Heart left ventricle (tissue), 16 donors: Measurements from ENCODE around the gene AUH. TPM values are rescaled to one million over a fixed set of nuclear protein-coding genes. Genes with fewer than 3 reads are reported as not detected.

Experiments used
- ATAC-seq, 4 donors: fragments of 200-7000 bp; cut with Tn5 transposase; one replicate each; pipeline ENCODE4 v1.9.1; 2020 to 2022; ENCODE audit warnings: moderate library complexity in 4 of 4, mild to moderate bottlenecking in 3 of 4, moderate number of reproducible peaks in 1 of 4
- DNase-seq, 5 donors: peaks; one replicate each; pipeline ENCODE4 v3.0.0-alpha.2; 2020
- H3K27ac ChIP-seq, 12 donors: fragments of 200-600 bp; sonication (generic) in 4 of 12; one replicate each; pipeline versions ENCODE4 v1.5.0 to v1.8.0; 2016 to 2022; ENCODE audit warnings: mild to moderate bottlenecking in 2 of 12
- H3K27me3 ChIP-seq, 9 donors: fragments of 200-600 bp; sonication (generic) in 2 of 9; one replicate each; pipeline versions ENCODE4 v1.5.1 to v1.8.0; 2016 to 2022; ENCODE audit warnings: mild to moderate bottlenecking in 3 of 9
- H3K36me3 ChIP-seq, 9 donors: fragments of 200-600 bp; sonication (generic) in 2 of 9; one replicate each; pipeline versions ENCODE4 v1.5.0 to v1.8.0; 2018 to 2022; ENCODE audit warnings: mild to moderate bottlenecking in 2 of 9
- H3K4me1 ChIP-seq, 12 donors: fragments of 200-600 bp; sonication (generic) in 4 of 12; one replicate each; pipeline versions ENCODE4 v1.5.0 to v1.8.0; 2016 to 2022; ENCODE audit warnings: mild to moderate bottlenecking in 3 of 12
- H3K4me3 ChIP-seq, 12 donors: fragments of 200-600 bp; sonication (generic) in 4 of 12; one replicate each; pipeline versions ENCODE4 v1.5.0 to v1.8.0; 2017 to 2022; ENCODE audit warnings: mild to moderate bottlenecking in 9 of 12, moderate library complexity in 4 of 12
- H3K9me3 ChIP-seq, 12 donors: fragments of 200-600 bp; sonication (generic) in 4 of 12; one replicate each; pipeline versions ENCODE4 v1.5.0 to v1.8.0; 2016 to 2022; ENCODE audit warnings: mild to moderate bottlenecking in 1 of 12
- CTCF ChIP-seq, 12 donors: fragments of 200-600 bp; sonication (generic) in 4 of 12; IDR thresholded peaks; one replicate each; pipeline versions ENCODE4 v1.5.0 to v1.8.0; 2018 to 2022; ENCODE audit warnings: antibody characterized with exemption in 12 of 12, mild to moderate bottlenecking in 5 of 12
- POLR2A ChIP-seq, 2 donors: fragments of 450-650 bp; IDR thresholded peaks; one replicate each; pipeline ENCODE4 v1.6.1; 2017; ENCODE audit warnings: antibody characterized with exemption in 2 of 2, mild to moderate bottlenecking in 2 of 2, moderate library complexity in 2 of 2
- WGBS, 4 donors: extraction: QIAGEN DNeasy Blood & Tissue Kit in 2 of 4; methylation state at CpG; one replicate each; pipeline versions ENCODE4 v1.1.5 to v1.1.7; 2013 to 2018; 5-methylcytosine and 5-hydroxymethylcytosine counted together
- intact Hi-C, 10 donors: fragments of 100-400 bp; cut with DNase I; formaldehyde crosslinking; loops; one replicate each; pipeline versions ENCODE4 v1.11.1 to v1.14.2; 2022
- polyA plus RNA-seq, 2 donors: library from polyadenylated mRNA; stranded (reverse); fragments of 200-250 nt; gene quantifications; one replicate each; pipeline ENCODE4 v1.2.3, GENCODE V29; 2013
- total RNA-seq, 9 donors: library from RNA; depleted of rRNA in 2 of 9; stranded (reverse); fragments of >200 nt in 2 of 9; fragmentation: NEBNext Ultra II Directional in 3 of 9; extraction: Animal tissue kit (Norgen Biotek cat#: 25700) in 3 of 9; gene quantifications; one replicate each; pipeline versions ENCODE4 v1.1.0 to v1.2.4, GENCODE V29; 2016 to 2023
- donor health status: ischemic (EF 13 %, LVEDD 7.1; RV severe dilation, severe dysfunction).
- donor health status: healthy with polysubstance abuse.
- donor health status: DM: no; HTN: yes; CAD: no.
- donor health status: DM: no; HTN: no; CAD: no.
- donor health status: ischemic (EF 25% LVEDD 6.9; RV normal size, moderate dysfunction).
- donor health status: ischemic (EF 25% LVEDD 5.7; RV mildly dilated, moderate dysfunction).
- donor health status: healthy.
- donor health status: DM: yes; HTN: yes; CAD: no.
- donor health status: ischemic (EF 35%, LVEDD 5.7; RV mildly dilated, moderate dysfunction).
- donor health status: nonischemic (EF 11% LVEDD 7.7; RV severe dilation, severe dysfunction).
- donor health status: DM: yes; HTN: yes; CAD: no.
- donor health status: PGD.
- donor health status: ischemic (EF 29% LVEDD 5.4; RV normal size, mild dysfunction).
- donor health status: nonischemic (EF 23%, LVEDD 6.1; RV moderate dilation, normal function).

Gene AUH
- total and polyA plus RNA-seq, 11 donors: 19.0 to 54.7 (median 39.7) TPM

DNA sequence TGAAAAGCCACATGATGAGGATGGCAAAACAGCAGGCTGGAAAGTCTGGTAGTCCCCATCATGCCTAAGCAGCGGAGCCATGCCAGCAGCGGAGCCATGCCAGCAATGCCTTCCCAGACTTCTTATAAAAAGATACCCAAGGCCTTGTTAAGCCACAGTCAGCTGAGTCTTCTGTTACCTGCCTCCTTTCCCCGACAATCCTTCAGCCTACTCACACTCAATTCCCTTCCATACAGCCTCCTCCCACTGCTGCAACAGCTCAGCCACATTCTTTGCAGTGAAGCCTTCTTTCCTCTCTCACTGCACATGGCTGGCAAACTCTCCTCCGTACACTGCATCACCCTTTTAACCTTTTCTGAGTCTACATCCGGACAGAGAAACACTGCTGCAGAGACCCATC is 114.9 kb downstream of the AUH start:
- WGBS, 4 donors: 55 to 61% (median 57%) methylated on average over 5 of the region's 5 CpGs
- peaks cover 0 to 34% (median 15%) of the 10 kb centered on the region in 12 donors for H3K4me1 ChIP-seq
- intact Hi-C loops: loop anchor here in 1 of 10 donors (10.0 kb wide), 1 partner anchor 52 kb away; no protein-coding TSS in a partner anchor
- no peaks in the 10 kb centered on the region for H3K27me3 ChIP-seq
- DNase-seq: no peak
- H3K27ac ChIP-seq: no peak overlapping the region
- H3K36me3 ChIP-seq: no peaks in the 10 kb centered on the region
- peak in 3 of 4 donors; percentile 53 to 62 (median 57) for ATAC-seq
- TF ChIP-seq CTCF (IDR thresholded peaks at IDR 0.05) (no peak), POLR2A (IDR thresholded peaks at IDR 0.05) (no peak)
- no peaks in the 10 kb centered on the region for H3K9me3 ChIP-seq
- H3K4me3 ChIP-seq: no peak overlapping the region

DNA sequence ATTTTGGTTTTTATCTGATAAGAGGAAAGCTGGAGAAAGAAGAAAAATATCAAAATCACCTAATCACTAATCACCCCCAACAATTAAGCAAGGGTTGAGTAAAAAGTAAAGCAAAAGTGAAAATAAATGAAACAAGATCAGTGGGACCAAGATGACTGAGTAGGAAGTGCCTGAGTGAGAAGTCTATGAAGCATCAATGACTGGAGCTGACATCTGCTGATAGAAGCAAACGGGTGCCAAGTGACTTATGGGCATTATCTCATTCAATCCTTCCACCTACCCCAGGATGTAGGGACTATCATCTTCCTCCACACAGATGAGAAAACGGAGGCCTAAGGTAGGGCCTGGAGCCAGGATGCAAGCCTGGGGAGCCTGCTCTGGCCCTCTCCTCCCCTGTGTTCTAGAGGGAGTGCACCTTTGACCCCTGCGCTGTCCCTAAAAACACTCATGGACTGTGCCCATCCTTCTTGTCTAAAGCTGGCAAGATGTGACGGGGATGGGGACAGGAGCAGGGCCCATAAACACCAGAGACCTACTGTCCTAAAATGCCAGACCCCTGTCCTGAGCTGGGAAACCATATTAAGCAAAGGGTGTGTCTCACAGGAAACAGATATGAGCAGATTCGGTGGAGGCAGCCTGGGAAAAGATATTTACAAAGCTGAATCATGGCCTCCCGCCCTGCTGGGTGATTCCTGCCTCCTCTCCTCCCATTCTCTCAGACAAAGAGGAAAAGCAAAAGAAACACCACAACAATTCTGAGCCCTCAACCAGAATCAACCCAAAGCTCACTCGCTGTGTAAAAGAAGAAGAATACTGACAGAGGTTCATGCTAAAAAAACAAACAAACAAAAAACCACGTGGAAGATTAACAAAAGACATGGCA is 116.0 kb downstream of the AUH start:
- TF ChIP-seq CTCF (IDR thresholded peaks at IDR 0.05): no peak
- TF ChIP-seq POLR2A (IDR thresholded peaks at IDR 0.05): no peak

DNA sequence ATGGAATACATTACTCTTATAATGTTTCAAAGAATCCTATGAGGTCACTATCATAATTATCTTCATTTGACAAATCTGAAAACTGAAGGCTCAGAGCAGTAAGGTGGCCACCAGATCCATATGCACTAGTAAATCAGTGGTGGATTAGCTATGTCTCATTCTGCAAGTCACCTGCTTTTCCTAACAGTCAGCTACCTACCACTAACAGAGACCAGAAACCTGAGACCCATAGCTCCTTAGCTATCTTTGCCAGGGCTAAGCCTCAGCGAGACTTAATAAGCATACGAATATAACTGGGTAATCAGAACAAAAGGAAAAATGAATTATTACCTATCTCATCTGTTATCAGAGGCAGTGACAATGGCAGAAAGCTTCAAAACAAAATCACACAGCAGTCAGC is 118.7 kb downstream of the AUH start:
- WGBS, 4 donors: 89 to 99% (median 96%) methylated on average over 2 of the region's 2 CpGs
- DNase-seq (no peak), ATAC-seq (no peak)
- intact Hi-C loops: loop anchor here in 1 of 10 donors (10.0 kb wide), 1 partner anchor 48 kb away; no protein-coding TSS in a partner anchor
- H3K27me3 ChIP-seq: no peaks in the 10 kb centered on the region
- H3K9me3 ChIP-seq: no peaks in the 10 kb centered on the region
- TF ChIP-seq POLR2A (IDR thresholded peaks at IDR 0.05) (no peak), CTCF (IDR thresholded peaks at IDR 0.05) (no peak)
- H3K36me3 ChIP-seq: no peaks in the 10 kb centered on the region
- no peak overlapping the region for H3K27ac ChIP-seq
- H3K4me1 ChIP-seq: peaks cover 0 to 25% (median 15%) of the 10 kb centered on the region in 12 donors
- H3K4me3 ChIP-seq: no peak overlapping the region

More for the DNA sequence above, 116.0 kb downstream of the AUH start:
- Histone ChIP-seq H3K36me3 (no peaks in the 10 kb centered on the region), H3K9me3 (no peaks in the 10 kb centered on the region), H3K27me3 (no peaks in the 10 kb centered on the region), H3K4me1 (peaks cover 0 to 34% (median 17%) of the 10 kb centered on the region in 12 donors), H3K27ac (no peak overlapping the region), H3K4me3 (no peak overlapping the region)
- 65 to 71% (median 69%) methylated on average over 8 of the region's 8 CpGs for WGBS, 4 donors
- ATAC-seq (peak in 2 of 4 donors; percentile 34 to 37), DNase-seq (no peak)
- intact Hi-C loops: loop anchor here in 1 of 10 donors (10.0 kb wide), 1 partner anchor 51 kb away; no protein-coding TSS in a partner anchor

GRCh38 chr9:91241909-91242308 is 119.8 kb downstream of the AUH start:
- Histone ChIP-seq H3K27ac (no peak overlapping the region), H3K36me3 (no peaks in the 10 kb centered on the region), H3K9me3 (no peaks in the 10 kb centered on the region), H3K4me3 (no peak overlapping the region), H3K4me1 (peaks cover 0 to 20% (median 11%) of the 10 kb centered on the region in 12 donors), H3K27me3 (no peaks in the 10 kb centered on the region)
- intact Hi-C loops: loop anchor here in 1 of 10 donors (10.0 kb wide), 1 partner anchor 47 kb away; no protein-coding TSS in a partner anchor
- peak in 3 of 4 donors; percentile 43 to 76 (median 68) for ATAC-seq
- no peak for DNase-seq
- TF ChIP-seq POLR2A (IDR thresholded peaks at IDR 0.05) (no peak), CTCF (IDR thresholded peaks at IDR 0.05) (no peak)
- 47 to 67% (median 59%) methylated on average over 4 of the region's 4 CpGs for WGBS, 4 donors
